NB4 (cell line): ENCODE data around the gene PPP1R3A.

Experiments used
- CTCF ChIP-seq: IDR thresholded peaks from one replicate; pipeline ENCODE4 v1.5.1; 2012; ENCODE audit warnings: low read depth, low read length
- POLR2A ChIP-seq: IDR thresholded peaks from 2 replicates; pipeline ENCODE4 v1.6.1; 2011; ENCODE audit warnings: mild to moderate bottlenecking; ENCODE audit not compliant: insufficient read length; ENCODE audit errors: extremely low read depth

- no peak for TF ChIP-seq POLR2A
- TF ChIP-seq CTCF: no peak
Measured at GRCh38 chr7:113856010-113856409, 62.8 kb downstream of the PPP1R3A start.
